Activated CD4-positive, alpha-beta T cell treated with anti-CD3 and anti-CD28 coated beads for 1 hour (primary cell): Measurements from ENCODE around the gene ATAD3C.
A peak's percentile ranks its signal among the peaks of the same experiment; 100 is the strongest.
"Not testable (repeated sequence)": the region's sequence is repeated elsewhere in the genome, so short reads cannot be mapped to it uniquely, and the experiment has no call there.

Source experiments
- DNase-seq: peaks from one replicate; pipeline ENCODE4 v3.0.0-alpha.2; 2020

The ATAD3C gene

GRCh38 chr1:1432274-1432950 lies 17.1 kb upstream of the ATAD3C start:
- DNase-seq = no peak

GRCh38 chr1:1432951-1433803 lies 16.3 kb upstream of the ATAD3C start:
- no peak for DNase-seq

GRCh38 chr1:1433804-1434130 lies 15.7 kb upstream of the ATAD3C start:
- DNase-seq = peak; percentile 29

- DNase-seq = no peak
These were observed 15.2 kb upstream of the ATAD3C start for GRCh38 chr1:1434131-1434823.

GRCh38 chr1:1434824-1435105 lies 14.7 kb upstream of the ATAD3C start:
- no peak for DNase-seq

- peak; percentile 54 for DNase-seq
These were observed 14.2 kb upstream of the ATAD3C start, which contains the start of gene VWA1 for GRCh38 chr1:1435106-1435903. Gene VWA1 (plus strand): TSS chr1:1435690. CDS start chr1:1435749, 59 bp downstream.

GRCh38 chr1:1435911-1436629 lies 13.4 kb upstream of the ATAD3C start:
- DNase-seq = no peak

GRCh38 chr1:1436630-1437032 lies 12.9 kb upstream of the ATAD3C start:
- DNase-seq = no peak

- no peak for DNase-seq
These were observed 12.2 kb upstream of the ATAD3C start for GRCh38 chr1:1437033-1437903.

GRCh38 chr1:1437904-1438376 lies 11.5 kb upstream of the ATAD3C start:
- no peak for DNase-seq

- DNase-seq = no peak
These were observed 10.7 kb upstream of the ATAD3C start for GRCh38 chr1:1438531-1439381.

GRCh38 chr1:1439546-1440261 lies 9.8 kb upstream of the ATAD3C start:
- DNase-seq = no peak

GRCh38 chr1:1440262-1441001 lies 9.1 kb upstream of the ATAD3C start:
- DNase-seq = no peak

GRCh38 chr1:1441002-1441888 lies 8.2 kb upstream of the ATAD3C start:
- DNase-seq = peak; percentile 32

- DNase-seq = no peak
These were observed 7.3 kb upstream of the ATAD3C start for GRCh38 chr1:1442069-1442770.

GRCh38 chr1:1446631-1447030 lies 2.9 kb upstream of the ATAD3C start:
- DNase-seq = not testable (repeated sequence)

GRCh38 chr1:1450616-1451015 lies 1.1 kb downstream of the ATAD3C start:
- DNase-seq = not testable (repeated sequence)
